ENCODE data around the gene HIGD1C.

- TF ChIP-seq CTCF (IDR thresholded peaks at IDR 0.05 in 8 of 11, conservative IDR thresholded peaks at IDR 0.05 in 3 of 11) (no peak), POLR2AphosphoS5 (IDR thresholded peaks at IDR 0.05) (no peak)
Measured at GRCh38 chr12:50981319-50982239, 29.2 kb downstream of the HIGD1C start.
